HepG2 (cell line): ENCODE data around the gene RRAS. TPM values are rescaled to one million over a fixed set of nuclear protein-coding genes. Genes with fewer than 3 reads are reported as not detected.

Experiments
- CEBPB ChIP-seq: IDR thresholded peaks from 2 replicates; pipeline ENCODE4 v1.6.1; 2011; ENCODE audit warnings: low read depth, low read length, improper control_type of control experiment, borderline replicate concordance
- CHD2 ChIP-seq: IDR thresholded peaks from 2 replicates; pipeline ENCODE4 v1.6.1; 2011; ENCODE audit warnings: low read depth, low read length, improper control_type of control experiment
- EEA1 ChIP-seq: sonication (generic); formaldehyde crosslinking; IDR thresholded peaks from 2 replicates; pipeline ENCODE4 v1.5.1; 2020; ENCODE audit warnings: mild to moderate bottlenecking, missing genetic modification reagents, borderline replicate concordance
- FOXA3 ChIP-seq: IDR thresholded peaks from 2 replicates; pipeline ENCODE4 v1.6.1; 2016; ENCODE audit warnings: missing genetic modification reagents, missing compliant biosample characterization
- FOXP1 ChIP-seq, 2 experiments: fragments of 450-650 bp in 1 of 2; IDR thresholded peaks; 2 replicates each; pipeline ENCODE4 v1.6.1; 2017 to 2018; ENCODE audit warnings: antibody characterized with exemption in 1 of 2
- GLI4 ChIP-seq: sonication (generic); formaldehyde crosslinking; IDR thresholded peaks from 2 replicates; pipeline ENCODE4 v1.5.1; 2020; ENCODE audit warnings: missing genetic modification reagents, mild to moderate bottlenecking, moderate library complexity, borderline replicate concordance
- MAZ ChIP-seq, 2 experiments: sonication (generic) in 1 of 2; formaldehyde crosslinking in 1 of 2; IDR thresholded peaks; 2 replicates each; pipeline versions ENCODE4 v1.5.0 to v1.6.1; 2012 to 2020; ENCODE audit warnings: low read depth in 2 of 2, mild to moderate bottlenecking in 2 of 2, borderline replicate concordance in 1 of 2, improper control_type of control experiment in 1 of 2, low read length in 1 of 2, missing genetic modification reagents in 1 of 2, moderate library complexity in 1 of 2
- NCOA2 ChIP-seq: sonication (generic); formaldehyde crosslinking; IDR thresholded peaks from 2 replicates; pipeline ENCODE4 v1.8.0; 2022; ENCODE audit warnings: inconsistent platforms
- NFE2 ChIP-seq: sonication (generic); formaldehyde crosslinking; IDR thresholded peaks from 2 replicates; pipeline ENCODE4 v1.4.0; 2020; ENCODE audit warnings: missing genetic modification reagents
- NFIB ChIP-seq: sonication (generic); formaldehyde crosslinking; IDR thresholded peaks from 2 replicates; pipeline ENCODE4 v1.9.0; 2021; ENCODE audit warnings: missing genetic modification reagents, mild to moderate bottlenecking, borderline replicate concordance
- NFIC ChIP-seq: IDR thresholded peaks from 2 replicates; pipeline ENCODE4 v1.6.1; 2012; ENCODE audit warnings: mild to moderate bottlenecking, low read length, inconsistent platforms
- POGZ ChIP-seq: sonication (generic); formaldehyde crosslinking; IDR thresholded peaks from 2 replicates; pipeline ENCODE4 v1.4.0; 2020; ENCODE audit warnings: mild to moderate bottlenecking, missing genetic modification reagents
- RBAK ChIP-seq: sonication (generic); formaldehyde crosslinking; IDR thresholded peaks from 2 replicates; pipeline ENCODE4 v1.5.1; 2020; ENCODE audit warnings: mild to moderate bottlenecking, missing genetic modification reagents
- RELA ChIP-seq: sonication (generic); formaldehyde crosslinking; IDR thresholded peaks from 2 replicates; pipeline ENCODE4 v1.4.0; 2020; ENCODE audit warnings: missing genetic modification reagents
- REXO4 ChIP-seq: sonication (generic); formaldehyde crosslinking; IDR thresholded peaks from 2 replicates; pipeline ENCODE4 v1.8.0; 2022; ENCODE audit warnings: missing genetic modification reagents, mild to moderate bottlenecking, borderline replicate concordance
- RFXAP ChIP-seq: sonication (generic); formaldehyde crosslinking; IDR thresholded peaks from 2 replicates; pipeline ENCODE4 v1.4.0; 2020; ENCODE audit warnings: missing genetic modification reagents, borderline replicate concordance
- STAT5B ChIP-seq: sonication (generic); formaldehyde crosslinking; IDR thresholded peaks from 2 replicates; pipeline ENCODE4 v1.4.0; 2020; ENCODE audit warnings: missing genetic modification reagents
- TCF7 ChIP-seq: sonication (generic); IDR thresholded peaks from 2 replicates; pipeline ENCODE4 v1.6.1; 2016; ENCODE audit warnings: antibody characterized with exemption, low read depth
- ZFP41 ChIP-seq: sonication (generic); formaldehyde crosslinking; IDR thresholded peaks from 2 replicates; pipeline ENCODE4 v1.4.0; 2020; ENCODE audit warnings: mild to moderate bottlenecking, missing genetic modification reagents, borderline replicate concordance
- ZNF253 ChIP-seq: sonication (generic); formaldehyde crosslinking; IDR thresholded peaks from 2 replicates; pipeline ENCODE4 v1.8.0; 2022; ENCODE audit warnings: mild to moderate bottlenecking, missing genetic modification reagents, borderline replicate concordance
- ZNF562 ChIP-seq: sonication (generic); formaldehyde crosslinking; IDR thresholded peaks from 2 replicates; pipeline ENCODE4 v1.8.0; 2022; ENCODE audit warnings: missing genetic modification reagents, borderline replicate concordance
- ZNF605 ChIP-seq: sonication (generic); formaldehyde crosslinking; IDR thresholded peaks from 2 replicates; pipeline ENCODE4 v1.8.0; 2022; ENCODE audit warnings: mild to moderate bottlenecking, missing genetic modification reagents
- ZNF629 ChIP-seq: sonication (generic); formaldehyde crosslinking; conservative IDR thresholded peaks from 2 replicates; pipeline ENCODE4 v1.5.0; 2020; ENCODE audit warnings: missing genetic modification reagents
- ZNF674 ChIP-seq: sonication (generic); formaldehyde crosslinking; IDR thresholded peaks from 2 replicates; pipeline ENCODE4 v1.5.0; 2020; ENCODE audit warnings: low read depth, mild to moderate bottlenecking, missing genetic modification reagents
- ZSCAN30 ChIP-seq: sonication (generic); formaldehyde crosslinking; IDR thresholded peaks from 2 replicates; pipeline ENCODE4 v1.5.0; 2020; ENCODE audit warnings: mild to moderate bottlenecking, missing genetic modification reagents
- polyA plus RNA-seq, 8 experiments: library from polyadenylated mRNA; depleted of rRNA in 3 of 8; stranded (reverse) in 7 of 8; unstranded in 1 of 8; fragments of >200 nt; fragmentation: Illumina TruSeq in 4 of 8; extraction: Trizol in 4 of 8; gene quantifications; 2 replicates each; pipeline versions ENCODE4 v1.2.1 to v1.2.3, GENCODE V29; 2011 to 2016; ENCODE audit warnings: low read depth in 4 of 8, missing spikeins in 1 of 8, mixed read lengths in 1 of 8; ENCODE audit not compliant: insufficient read depth in 1 of 8
- total RNA-seq, 5 experiments: library from RNA; depleted of rRNA; stranded (reverse); fragments of >200 nt; fragmentation: Illumina TruSeq; extraction: Trizol; gene quantifications; 2 replicates each; pipeline ENCODE4 v1.2.3, GENCODE V29; 2016; ENCODE audit warnings: low read depth in 1 of 5
- TF ChIP-seq, protein P1 (sequence below): sonication (generic); formaldehyde crosslinking; IDR thresholded peaks from 2 replicates; pipeline ENCODE4 v1.5.0; 2020; ENCODE audit warnings: mild to moderate bottlenecking, missing genetic modification reagents, borderline replicate concordance
- TF ChIP-seq, protein P2 (sequence below): sonication (generic); formaldehyde crosslinking; IDR thresholded peaks from 2 replicates; pipeline ENCODE4 v1.4.0; 2020; ENCODE audit warnings: missing genetic modification reagents
- TF ChIP-seq, protein P3 (sequence below): IDR thresholded peaks from 2 replicates; pipeline ENCODE4 v1.6.1; 2016

Gene RRAS
- total and polyA plus RNA-seq, 2 of the 13 experiments (the other 11 are each of a cell fraction or from before 2014, with no cell fraction given), result 1.5 to 12.0 TPM

DNA sequence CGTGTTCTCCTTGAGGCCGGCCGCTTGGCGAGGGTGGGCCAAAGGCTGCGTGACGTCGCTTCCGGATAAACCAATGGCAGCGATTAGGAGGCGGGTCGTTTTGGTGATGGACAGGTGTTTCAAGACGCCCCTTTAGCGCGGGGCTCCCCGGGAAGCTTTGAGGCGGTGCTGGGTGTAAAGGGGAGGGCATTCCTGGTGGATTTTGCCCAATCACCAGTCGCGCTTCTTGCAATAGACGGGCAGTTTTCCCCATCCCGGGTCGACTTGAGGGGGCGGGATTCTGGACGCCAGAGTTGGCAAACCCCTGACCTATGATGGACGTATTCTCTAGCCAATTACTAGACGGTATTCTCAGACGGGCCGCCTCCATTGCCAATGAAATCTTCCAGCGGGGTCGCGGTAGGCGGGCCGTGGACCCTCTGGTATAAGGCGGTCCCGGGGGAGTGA, 36.9 kb upstream of the RRAS start (continued):
- TF ChIP-seq, protein P1, sequence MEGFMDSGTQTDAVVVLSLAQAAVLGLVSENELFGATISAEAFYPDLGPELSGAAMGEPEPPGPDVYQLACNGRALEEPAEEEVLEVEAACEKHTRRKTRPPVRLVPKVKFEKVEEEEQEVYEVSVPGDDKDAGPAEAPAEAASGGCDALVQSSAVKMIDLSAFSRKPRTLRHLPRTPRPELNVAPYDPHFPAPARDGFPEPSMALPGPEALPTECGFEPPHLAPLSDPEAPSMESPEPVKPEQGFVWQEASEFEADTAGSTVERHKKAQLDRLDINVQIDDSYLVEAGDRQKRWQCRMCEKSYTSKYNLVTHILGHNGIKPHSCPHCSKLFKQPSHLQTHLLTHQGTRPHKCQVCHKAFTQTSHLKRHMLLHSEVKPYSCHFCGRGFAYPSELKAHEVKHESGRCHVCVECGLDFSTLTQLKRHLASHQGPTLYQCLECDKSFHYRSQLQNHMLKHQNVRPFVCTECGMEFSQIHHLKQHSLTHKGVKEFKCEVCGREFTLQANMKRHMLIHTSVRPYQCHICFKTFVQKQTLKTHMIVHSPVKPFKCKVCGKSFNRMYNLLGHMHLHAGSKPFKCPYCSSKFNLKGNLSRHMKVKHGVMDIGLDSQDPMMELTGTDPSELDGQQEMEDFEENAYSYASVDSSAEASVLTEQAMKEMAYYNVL (CRISPR knock-in tag), result no peak
- no peak for TF ChIP-seq ZNF674 (CRISPR knock-in tag)
- TF ChIP-seq EEA1 (CRISPR knock-in tag), result no peak
- TF ChIP-seq RBAK, result no peak
- TF ChIP-seq NFIC, result no peak
- TF ChIP-seq, protein P2, sequence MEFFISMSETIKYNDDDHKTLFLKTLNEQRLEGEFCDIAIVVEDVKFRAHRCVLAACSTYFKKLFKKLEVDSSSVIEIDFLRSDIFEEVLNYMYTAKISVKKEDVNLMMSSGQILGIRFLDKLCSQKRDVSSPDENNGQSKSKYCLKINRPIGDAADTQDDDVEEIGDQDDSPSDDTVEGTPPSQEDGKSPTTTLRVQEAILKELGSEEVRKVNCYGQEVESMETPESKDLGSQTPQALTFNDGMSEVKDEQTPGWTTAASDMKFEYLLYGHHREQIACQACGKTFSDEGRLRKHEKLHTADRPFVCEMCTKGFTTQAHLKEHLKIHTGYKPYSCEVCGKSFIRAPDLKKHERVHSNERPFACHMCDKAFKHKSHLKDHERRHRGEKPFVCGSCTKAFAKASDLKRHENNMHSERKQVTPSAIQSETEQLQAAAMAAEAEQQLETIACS (CRISPR knock-in tag), result no peak
- TF ChIP-seq REXO4 (CRISPR knock-in tag), result no peak
- no peak for TF ChIP-seq STAT5B (CRISPR knock-in tag)
- TF ChIP-seq ZNF253 (CRISPR knock-in tag), result no peak
- no peak for TF ChIP-seq ZSCAN30 (CRISPR knock-in tag)
- no peak for TF ChIP-seq MAZ (IDR thresholded peaks at IDR 0.05; ENCODE audit: borderline replicate concordance, low read depth, low read length)
- no peak for TF ChIP-seq MAZ (CRISPR knock-in tag; IDR thresholded peaks at IDR 0.05; ENCODE audit: low read depth)
- no peak for TF ChIP-seq NFIB (CRISPR knock-in tag)
- no peak for TF ChIP-seq NCOA2 (CRISPR knock-in tag)
- TF ChIP-seq RFXAP (CRISPR knock-in tag), result no peak; the same call in 1 of the 2 replicates
- TF ChIP-seq TCF7, result no peak
- TF ChIP-seq CEBPB, result peak; percentile 70; the same call in 1 of the 2 replicates
- TF ChIP-seq POGZ (CRISPR knock-in tag), result no peak
- 0 out of 2 replicates have a peak, but pooled peaks have one; percentile 6 for TF ChIP-seq FOXA3 (CRISPR knock-in tag)
- TF ChIP-seq GLI4 (CRISPR knock-in tag), result no peak
- TF ChIP-seq FOXP1 (IDR thresholded peaks at IDR 0.05), result no peak
- no peak for TF ChIP-seq FOXP1 (CRISPR knock-in tag; IDR thresholded peaks at IDR 0.05)
- TF ChIP-seq RELA (CRISPR knock-in tag), result no peak; the same call in 1 of the 2 replicates
- no peak for TF ChIP-seq ZNF562 (CRISPR knock-in tag)
- no peak for TF ChIP-seq ZNF629 (CRISPR knock-in tag)
- no peak for TF ChIP-seq ZNF605 (CRISPR knock-in tag)
- TF ChIP-seq, protein P3, sequence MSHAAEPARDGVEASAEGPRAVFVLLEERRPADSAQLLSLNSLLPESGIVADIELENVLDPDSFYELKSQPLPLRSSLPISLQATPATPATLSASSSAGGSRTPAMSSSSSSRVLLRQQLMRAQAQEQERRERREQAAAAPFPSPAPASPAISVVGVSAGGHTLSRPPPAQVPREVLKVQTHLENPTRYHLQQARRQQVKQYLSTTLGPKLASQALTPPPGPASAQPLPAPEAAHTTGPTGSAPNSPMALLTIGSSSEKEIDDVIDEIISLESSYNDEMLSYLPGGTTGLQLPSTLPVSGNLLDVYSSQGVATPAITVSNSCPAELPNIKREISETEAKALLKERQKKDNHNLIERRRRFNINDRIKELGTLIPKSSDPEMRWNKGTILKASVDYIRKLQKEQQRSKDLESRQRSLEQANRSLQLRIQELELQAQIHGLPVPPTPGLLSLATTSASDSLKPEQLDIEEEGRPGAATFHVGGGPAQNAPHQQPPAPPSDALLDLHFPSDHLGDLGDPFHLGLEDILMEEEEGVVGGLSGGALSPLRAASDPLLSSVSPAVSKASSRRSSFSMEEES (CRISPR knock-in tag), result no peak
- peak; percentile 67 for TF ChIP-seq CHD2
- TF ChIP-seq NFE2 (CRISPR knock-in tag), result no peak
- TF ChIP-seq ZFP41 (CRISPR knock-in tag), result no peak
